GM23338 (cell line): ENCODE data around the gene SH3RF3.

ENCODE experiments used
- CREB1 ChIP-seq: fragments of 250-450 bp; sonication (Bioruptor Pico); IDR thresholded peaks from 2 replicates; pipeline ENCODE4 v1.5.0; 2020; ENCODE audit warnings: low read depth, mild to moderate bottlenecking, moderate library complexity
- CTCF ChIP-seq, 2 experiments: fragments of 200-600 bp in 1 of 2; sonication (generic) in 1 of 2; conservative IDR thresholded peaks; 2 replicates each; pipeline versions ENCODE4 v1.5.1 to v1.6.1; 2016 to 2017; ENCODE audit warnings: antibody characterized with exemption in 2 of 2, low read depth in 2 of 2, mild to moderate bottlenecking in 2 of 2, moderate library complexity in 1 of 2
- REST ChIP-seq: IDR thresholded peaks from one replicate; pipeline ENCODE4 v1.6.1; 2018; ENCODE audit warnings: antibody characterized with exemption; ENCODE audit not compliant: unreplicated experiment

GRCh38 chr2:109399066-109399465, 270.1 kb downstream of the SH3RF3 start:
- TF ChIP-seq REST = no peak
- no peak for TF ChIP-seq CTCF (conservative IDR thresholded peaks at IDR 0.05; ENCODE audit: low read depth in 2 of 2)
- TF ChIP-seq CREB1 (CRISPR knock-in tag) = no peak
